ENCODE results near the gene CUL7. TPM values are rescaled to one million over a fixed set of nuclear protein-coding genes. Genes with fewer than 3 reads are reported as not detected.
A peak's percentile ranks its signal among the peaks of the same experiment; 100 is the strongest.

CUL7 gene
- total and polyA plus RNA-seq, 2 experiments from 2014 or later: 21.8 to 54.1 TPM

- Histone ChIP-seq H3K27me3 (replicated peaks; ENCODE audit: insufficient read depth) (no peaks in the 10 kb centered on the region), H3K36me3 (ENCODE audit: low read depth) (no peaks in the 10 kb centered on the region), H3K9me2 (ENCODE audit: insufficient read depth) (no peaks in the 10 kb centered on the region), H3K4me3 (no peak overlapping the region), H3K27ac (no peak overlapping the region), H4K20me1 (ENCODE audit: insufficient read depth) (no peaks in the 10 kb centered on the region; the same call in 1 of the 2 replicates), H3K9me3 (ENCODE audit: low read depth) (no peaks in the 10 kb centered on the region), H3K4me1 (ENCODE audit: insufficient read depth) (peaks cover 45% of the 10 kb centered on the region), H3K4me2 (ENCODE audit: unreplicated experiment) (no peak overlapping the region), H3K9ac (no peak overlapping the region), H3F3A (ENCODE audit: insufficient read depth) (peaks cover 34% of the 10 kb centered on the region), H2AFZ (no peak overlapping the region), H3K79me2 (ENCODE audit: insufficient read depth) (peaks cover 100% of the 10 kb centered on the region)
- TF ChIP-seq EZH2 (IDR thresholded peaks at IDR 0.05; ENCODE audit: insufficient read depth, poor library complexity, severe bottlenecking) (no peak), EZH2phosphoT487 (IDR thresholded peaks at IDR 0.05; ENCODE audit: insufficient read depth, low read depth) (no peak)
- DNase-seq: no peak
- 80 to 84% methylated on average over 10 of the region's 10 CpGs for WGBS, 2 experiments (ENCODE audit: low coverage in 1 of 2, low lambda C conversion rate in 2 of 2, missing lambda C conversion rate in 2 of 2)
- in situ Hi-C loops (cut with MboI): no loop called here
Observed at GRCh38 chr6:43091436-43091991, 37.9 kb upstream of the CUL7 start.

GRCh38 chr6:43091020-43091419, 37.4 kb upstream of the CUL7 start:
- H3K79me2 ChIP-seq (ENCODE audit: insufficient read depth): peaks cover 100% of the 10 kb centered on the region
- no peak overlapping the region for H3K4me2 ChIP-seq (ENCODE audit: unreplicated experiment)
- DNase-seq: no peak
- no peaks in the 10 kb centered on the region for H3K36me3 ChIP-seq (ENCODE audit: low read depth)
- H3K27ac ChIP-seq: no peak overlapping the region
- peaks cover 30% of the 10 kb centered on the region for H3F3A ChIP-seq (ENCODE audit: insufficient read depth)
- H2AFZ ChIP-seq: no peak overlapping the region
- 65 to 68% methylated on average over 5 of the region's 5 CpGs for WGBS, 2 experiments (ENCODE audit: low coverage in 1 of 2, low lambda C conversion rate in 2 of 2, missing lambda C conversion rate in 2 of 2)
- TF ChIP-seq EZH2phosphoT487 (IDR thresholded peaks at IDR 0.05; ENCODE audit: insufficient read depth, low read depth) (no peak), EZH2 (IDR thresholded peaks at IDR 0.05; ENCODE audit: insufficient read depth, poor library complexity, severe bottlenecking) (no peak)
- no peaks in the 10 kb centered on the region for H3K9me2 ChIP-seq (ENCODE audit: insufficient read depth)
- H3K4me3 ChIP-seq: no peak overlapping the region
- no peaks in the 10 kb centered on the region for H3K27me3 ChIP-seq (replicated peaks; ENCODE audit: insufficient read depth)
- peaks cover 40% of the 10 kb centered on the region for H3K4me1 ChIP-seq (ENCODE audit: insufficient read depth)
- no peaks in the 10 kb centered on the region for H3K9me3 ChIP-seq (ENCODE audit: low read depth)
- H4K20me1 ChIP-seq (ENCODE audit: insufficient read depth): no peaks in the 10 kb centered on the region; the same call in 1 of the 2 replicates
- in situ Hi-C loops (cut with MboI): no loop called here
- H3K9ac ChIP-seq: 0 out of 2 replicates have a peak overlapping the region, but pooled peaks have one; percentile 22

- Histone ChIP-seq H2AFZ (no peak overlapping the region), H3K9ac (0 out of 2 replicates have a peak overlapping the region, but pooled peaks have one; percentile 22), H3K9me2 (ENCODE audit: insufficient read depth) (no peaks in the 10 kb centered on the region), H3K4me2 (ENCODE audit: unreplicated experiment) (no peak overlapping the region), H3F3A (ENCODE audit: insufficient read depth) (peaks cover 25% of the 10 kb centered on the region), H3K36me3 (ENCODE audit: low read depth) (no peaks in the 10 kb centered on the region), H3K79me2 (ENCODE audit: insufficient read depth) (peaks cover 100% of the 10 kb centered on the region), H3K4me3 (no peak overlapping the region), H4K20me1 (ENCODE audit: insufficient read depth) (no peaks in the 10 kb centered on the region; the same call in 1 of the 2 replicates), H3K9me3 (ENCODE audit: low read depth) (no peaks in the 10 kb centered on the region), H3K27me3 (replicated peaks; ENCODE audit: insufficient read depth) (no peaks in the 10 kb centered on the region), H3K4me1 (ENCODE audit: insufficient read depth) (peaks cover 37% of the 10 kb centered on the region), H3K27ac (peak overlapping the region; percentile 26; the same call in 1 of the 2 replicates)
- 53 to 54% methylated on average over 2 of the region's 2 CpGs for WGBS, 2 experiments (ENCODE audit: low coverage in 1 of 2, low lambda C conversion rate in 2 of 2, missing lambda C conversion rate in 2 of 2)
- DNase-seq: no peak
- TF ChIP-seq EZH2phosphoT487 (IDR thresholded peaks at IDR 0.05; ENCODE audit: insufficient read depth, low read depth): no peak
- no peak for TF ChIP-seq EZH2 (IDR thresholded peaks at IDR 0.05; ENCODE audit: insufficient read depth, poor library complexity, severe bottlenecking)
- in situ Hi-C loops (cut with MboI): no loop called here
Observed at GRCh38 chr6:43090559-43090956, 36.9 kb upstream of the CUL7 start.

- no peak for TF ChIP-seq EZH2phosphoT487 (IDR thresholded peaks at IDR 0.05; ENCODE audit: insufficient read depth, low read depth)
- no peak for TF ChIP-seq EZH2 (IDR thresholded peaks at IDR 0.05; ENCODE audit: insufficient read depth, poor library complexity, severe bottlenecking)
- Histone ChIP-seq H3K36me3 (ENCODE audit: low read depth) (no peaks in the 10 kb centered on the region), H3K4me3 (no peak overlapping the region), H4K20me1 (ENCODE audit: insufficient read depth) (no peaks in the 10 kb centered on the region; the same call in 1 of the 2 replicates), H3K4me2 (ENCODE audit: unreplicated experiment) (no peak overlapping the region), H3K79me2 (ENCODE audit: insufficient read depth) (peaks cover 100% of the 10 kb centered on the region), H3K9ac (0 out of 2 replicates have a peak overlapping the region, but pooled peaks have one; percentile 22), H2AFZ (no peak overlapping the region), H3K9me3 (ENCODE audit: low read depth) (no peaks in the 10 kb centered on the region), H3K4me1 (ENCODE audit: insufficient read depth) (peaks cover 37% of the 10 kb centered on the region), H3K27ac (peak overlapping the region; percentile 26; the same call in 1 of the 2 replicates), H3K27me3 (replicated peaks; ENCODE audit: insufficient read depth) (no peaks in the 10 kb centered on the region), H3K9me2 (ENCODE audit: insufficient read depth) (no peaks in the 10 kb centered on the region), H3F3A (ENCODE audit: insufficient read depth) (peaks cover 20% of the 10 kb centered on the region)
- 68 to 70% methylated on average over 8 of the region's 8 CpGs for WGBS, 2 experiments (ENCODE audit: low coverage in 1 of 2, low lambda C conversion rate in 2 of 2, missing lambda C conversion rate in 2 of 2)
- in situ Hi-C loops (cut with MboI): no loop called here
- peak; percentile 41 for DNase-seq
Observed at GRCh38 chr6:43089874-43090558, 36.4 kb upstream of the CUL7 start.
